ENCODE results near the gene CCL1. TPM values are rescaled to one million over a fixed set of nuclear protein-coding genes. Genes with fewer than 3 reads are reported as not detected.
A peak's percentile ranks its signal among the peaks of the same experiment; 100 is the strongest.
"Not testable (repeated sequence)": the region's sequence is repeated elsewhere in the genome, so short reads cannot be mapped to it uniquely, and the experiment has no call there.

The CCL1 gene
- total RNA-seq, 2 experiments from 2014 or later = not detected

GRCh38 chr17:34352191-34352590 is 10.8 kb downstream of the CCL1 start:
- H3K27ac Mint-ChIP-seq = no peak overlapping the region
- H3K9me3 Mint-ChIP-seq = peaks cover 4% of the 10 kb centered on the region
- CTCF ChIA-PET = interaction anchor here (0.7 kb wide), 2 partner anchors 8 to 9 kb away, joined by 3 read pairs; no protein-coding TSS in a partner anchor
- no peak overlapping the region for H3K4me3 Mint-ChIP-seq
- no peaks in the 10 kb centered on the region for H3K36me3 Mint-ChIP-seq (ENCODE audit: low read depth)
- no peaks in the 10 kb centered on the region for H3K4me1 Mint-ChIP-seq (ENCODE audit: low read depth)
- intact Hi-C loops (cut with micrococcal nuclease) = no loop called here
- peaks cover 10% of the 10 kb centered on the region for H3K27me3 Mint-ChIP-seq (ENCODE audit: low read depth)
- DNase-seq = no peak

- DNase-seq = no peak
- Mint-ChIP-seq H3K4me3 (no peak overlapping the region), H3K9me3 (peaks cover 4% of the 10 kb centered on the region), H3K27me3 (ENCODE audit: low read depth) (peaks cover 10% of the 10 kb centered on the region), H3K36me3 (ENCODE audit: low read depth) (no peaks in the 10 kb centered on the region), H3K27ac (no peak overlapping the region), H3K4me1 (ENCODE audit: low read depth) (no peaks in the 10 kb centered on the region)
- CTCF ChIA-PET = interaction anchor here (1.0 to 3.2 kb wide), 2 partner anchors 10 to 150 kb away, joined by 3 to 23 read pairs; partner anchors contain the start of gene CCL1
- intact Hi-C loops (cut with micrococcal nuclease) = no loop called here
Measured at GRCh38 chr17:34351096-34351495, 11.9 kb downstream of the CCL1 start.

DNA sequence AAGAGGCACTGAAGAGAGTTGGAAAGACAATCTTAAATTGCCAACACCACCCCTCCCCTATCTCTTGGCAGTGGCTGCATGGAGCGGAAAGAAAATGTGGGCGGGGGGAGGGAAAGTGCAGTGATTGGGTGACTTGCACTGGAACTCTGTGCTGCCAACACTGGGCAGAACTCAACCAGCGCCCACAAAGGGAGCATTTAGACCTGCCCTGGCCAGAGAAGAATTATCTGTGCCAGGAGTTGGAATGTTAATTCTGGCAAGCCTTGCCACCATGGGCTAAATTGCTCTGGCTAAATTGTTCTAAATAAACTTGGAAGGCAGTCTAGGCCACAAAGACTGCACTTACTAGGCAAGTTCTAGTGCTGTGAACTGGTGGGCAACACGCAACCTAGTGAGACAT is 13.3 kb downstream of the CCL1 start:
- Mint-ChIP-seq H3K9me3 (peaks cover 4% of the 10 kb centered on the region), H3K27ac (no peak overlapping the region), H3K27me3 (ENCODE audit: low read depth) (peaks cover 7% of the 10 kb centered on the region), H3K36me3 (ENCODE audit: low read depth) (no peaks in the 10 kb centered on the region), H3K4me3 (no peak overlapping the region), H3K4me1 (ENCODE audit: low read depth) (no peaks in the 10 kb centered on the region)
- DNase-seq = no peak
- CTCF ChIA-PET = interaction anchor here (0.8 to 3.2 kb wide), 4 partner anchors 12 to 276 kb away, joined by 3 to 23 read pairs (median 4); partner anchors contain the start of gene CCL1
- intact Hi-C loops (cut with micrococcal nuclease) = no loop called here

DNA sequence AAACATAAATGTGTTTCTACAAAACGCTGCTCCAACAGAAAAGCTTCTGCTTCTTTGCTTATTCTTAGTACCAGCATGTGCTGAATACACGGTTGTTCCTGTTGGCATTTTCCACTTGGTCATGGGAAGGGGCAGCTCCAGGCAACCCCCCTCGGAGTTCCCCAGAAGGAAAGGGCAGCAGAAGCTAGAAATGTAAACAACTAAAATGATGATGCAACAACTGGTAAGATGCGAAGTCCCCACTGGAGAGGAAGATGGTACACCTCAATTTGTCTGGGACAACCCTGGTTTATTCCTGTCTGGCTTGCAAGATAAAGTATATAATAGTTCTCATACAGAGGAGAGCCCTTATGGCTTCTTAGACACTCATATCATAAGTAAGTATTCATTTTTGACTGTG is 16.0 kb downstream of the CCL1 start:
- intact Hi-C loops (cut with micrococcal nuclease) = no loop called here
- H3K9me3 Mint-ChIP-seq = no peaks in the 10 kb centered on the region
- no peak overlapping the region for H3K27ac Mint-ChIP-seq
- no peak overlapping the region for H3K4me3 Mint-ChIP-seq
- no peak for DNase-seq
- no peaks in the 10 kb centered on the region for H3K4me1 Mint-ChIP-seq (ENCODE audit: low read depth)
- CTCF ChIA-PET = no interaction called here
- H3K36me3 Mint-ChIP-seq (ENCODE audit: low read depth) = no peaks in the 10 kb centered on the region
- peaks cover 15% of the 10 kb centered on the region for H3K27me3 Mint-ChIP-seq (ENCODE audit: low read depth)

- no peak for DNase-seq
- Mint-ChIP-seq H3K27ac (no peak overlapping the region), H3K9me3 (no peaks in the 10 kb centered on the region), H3K27me3 (ENCODE audit: low read depth) (peaks cover 35% of the 10 kb centered on the region), H3K4me3 (no peak overlapping the region), H3K36me3 (ENCODE audit: low read depth) (no peaks in the 10 kb centered on the region), H3K4me1 (ENCODE audit: low read depth) (no peaks in the 10 kb centered on the region)
- CTCF ChIA-PET = no interaction called here
- intact Hi-C loops (cut with micrococcal nuclease) = no loop called here
Measured at GRCh38 chr17:34341916-34342315, 21.1 kb downstream of the CCL1 start.

DNA sequence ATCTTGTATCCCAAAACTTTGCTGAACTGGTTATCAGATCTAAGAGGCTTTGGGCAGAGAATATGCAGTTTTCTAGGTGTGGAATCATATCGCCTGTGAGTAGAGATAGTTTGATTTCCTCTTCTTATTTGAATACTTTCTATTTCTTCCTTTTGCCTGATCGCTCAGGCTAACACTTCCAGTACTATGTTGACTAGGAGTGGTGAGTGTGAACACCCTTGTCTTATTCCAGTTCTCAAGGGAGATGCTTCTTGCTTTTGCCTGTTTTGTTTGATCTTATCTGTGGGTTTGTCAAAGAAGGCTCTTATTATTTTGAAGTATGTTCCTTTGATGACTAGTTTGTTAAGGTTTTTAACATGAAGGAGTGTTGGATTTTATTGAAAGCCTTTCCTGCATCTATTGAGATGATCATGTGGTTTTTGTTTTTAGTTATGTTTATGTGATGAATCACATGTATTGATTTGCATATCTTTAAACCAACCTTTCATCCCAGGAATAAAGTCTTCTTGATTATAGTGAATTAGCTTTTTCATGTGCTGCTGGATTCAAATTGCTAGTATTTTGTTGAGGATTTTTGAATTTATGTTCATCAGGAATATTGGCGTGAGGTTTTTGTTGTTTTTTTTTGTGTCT is 23.8 kb downstream of the CCL1 start:
- no peak for DNase-seq
- CTCF ChIA-PET = no interaction called here
- intact Hi-C loops (cut with micrococcal nuclease) = no loop called here
- no peak overlapping the region for H3K4me3 Mint-ChIP-seq
- peaks cover 40% of the 10 kb centered on the region for H3K27me3 Mint-ChIP-seq (ENCODE audit: low read depth)
- no peaks in the 10 kb centered on the region for H3K36me3 Mint-ChIP-seq (ENCODE audit: low read depth)
- H3K9me3 Mint-ChIP-seq = peaks cover 3% of the 10 kb centered on the region
- H3K4me1 Mint-ChIP-seq (ENCODE audit: low read depth) = no peaks in the 10 kb centered on the region
- H3K27ac Mint-ChIP-seq = no peak overlapping the region

GRCh38 chr17:34337701-34338100 is 25.3 kb downstream of the CCL1 start:
- DNase-seq = no peak
- peaks cover 30% of the 10 kb centered on the region for H3K27me3 Mint-ChIP-seq (ENCODE audit: low read depth)
- CTCF ChIA-PET = no interaction called here
- peaks cover 3% of the 10 kb centered on the region for H3K9me3 Mint-ChIP-seq
- no peaks in the 10 kb centered on the region for H3K4me1 Mint-ChIP-seq (ENCODE audit: low read depth)
- intact Hi-C loops (cut with micrococcal nuclease) = no loop called here
- no peaks in the 10 kb centered on the region for H3K36me3 Mint-ChIP-seq (ENCODE audit: low read depth)
- H3K4me3 Mint-ChIP-seq = no peak overlapping the region
- H3K27ac Mint-ChIP-seq = no peak overlapping the region

DNA sequence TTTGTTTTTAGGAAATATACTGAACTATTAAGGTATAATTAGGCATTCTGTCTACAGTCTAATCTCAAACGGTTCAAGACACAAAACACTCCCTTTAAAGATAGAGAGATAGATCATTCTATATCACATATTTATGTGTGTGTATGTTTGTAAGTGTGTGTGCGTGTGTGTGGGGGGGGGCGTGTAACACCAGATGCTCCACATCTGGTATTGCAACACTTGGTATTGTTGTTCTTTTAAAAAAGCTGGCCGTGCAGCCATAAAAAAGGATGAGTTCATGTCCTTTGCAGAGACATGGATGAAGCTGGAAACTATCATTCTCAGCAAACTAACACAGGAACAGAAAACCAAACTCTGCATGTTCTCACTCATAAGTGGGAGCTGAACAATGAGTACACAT is 35.5 kb downstream of the CCL1 start:
- peaks cover 21% of the 10 kb centered on the region for H3K27me3 Mint-ChIP-seq (ENCODE audit: low read depth)
- intact Hi-C loops (cut with micrococcal nuclease); H3K36me3 Mint-ChIP-seq (ENCODE audit: low read depth); H3K4me1 Mint-ChIP-seq (ENCODE audit: low read depth); H3K27ac Mint-ChIP-seq; H3K9me3 Mint-ChIP-seq; H3K4me3 Mint-ChIP-seq; DNase-seq: not testable (repeated sequence)
- CTCF ChIA-PET = interaction anchor here (1.4 kb wide), 1 partner anchor 34 kb away, joined by 5 read pairs; no protein-coding TSS in a partner anchor

DNA sequence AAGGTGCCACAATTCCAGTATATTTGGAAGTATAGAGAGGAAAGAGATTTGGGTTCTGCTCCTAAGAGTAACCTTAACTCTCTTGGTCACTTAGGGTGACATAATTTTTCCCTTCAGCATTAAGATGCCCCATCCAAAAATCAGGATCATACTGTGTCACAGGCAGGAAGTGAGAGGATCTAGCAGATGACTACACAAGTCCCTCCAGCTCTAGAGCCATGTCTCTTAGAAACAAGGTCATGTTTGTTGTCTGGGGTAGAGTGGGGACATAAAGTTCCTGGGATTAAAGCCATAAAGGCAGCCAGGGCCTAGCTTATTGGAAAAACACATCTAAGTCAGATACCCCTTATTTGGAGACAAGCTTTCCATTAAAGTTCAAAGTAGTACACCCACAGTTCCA is 41.1 kb downstream of the CCL1 start:
- Mint-ChIP-seq H3K9me3 (peaks cover 8% of the 10 kb centered on the region), H3K27me3 (ENCODE audit: low read depth) (peaks cover 11% of the 10 kb centered on the region), H3K4me1 (ENCODE audit: low read depth) (no peaks in the 10 kb centered on the region), H3K36me3 (ENCODE audit: low read depth) (no peaks in the 10 kb centered on the region), H3K27ac (no peak overlapping the region), H3K4me3 (no peak overlapping the region)
- no peak for DNase-seq
- CTCF ChIA-PET = interaction anchor here (0.9 to 1.8 kb wide), 2 partner anchors 40 to 121 kb away, joined by 3 to 11 read pairs; no protein-coding TSS in a partner anchor
- intact Hi-C loops (cut with micrococcal nuclease) = no loop called here

DNA sequence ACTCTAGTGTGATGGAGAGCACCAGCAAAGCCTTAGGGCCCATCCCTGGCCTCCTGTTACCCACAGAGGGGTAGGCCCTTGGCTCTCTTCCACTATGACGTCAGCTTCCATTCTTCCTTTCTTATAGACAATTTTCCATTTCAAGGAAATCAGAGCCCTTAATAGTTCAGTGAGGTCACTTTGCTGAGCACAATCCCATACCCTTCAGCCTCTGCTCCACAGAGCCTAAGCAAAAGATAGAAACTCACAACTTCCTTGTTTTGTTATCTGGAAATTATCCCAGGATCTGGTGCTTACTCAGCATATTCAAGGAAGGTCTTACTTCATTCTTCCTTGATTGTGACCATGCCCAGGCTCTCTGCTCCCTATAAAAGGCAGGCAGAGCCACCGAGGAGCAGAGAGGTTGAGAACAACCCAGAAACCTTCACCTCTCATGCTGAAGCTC is 44.0 kb downstream of the CCL1 start, which contains the start of gene CCL8:
CCL8 (plus strand) TSS at position 397 of the 445 bp plus-strand sequence. CDS start 67 bp downstream, outside the sequence.
- CTCF ChIA-PET = no interaction called here
- H3K4me3 Mint-ChIP-seq = no peak within 1 kb of the TSS
- peaks cover 7% of the 10 kb centered on the region for H3K27me3 Mint-ChIP-seq (ENCODE audit: low read depth)
- H3K36me3 Mint-ChIP-seq (ENCODE audit: low read depth) = no peaks in the 10 kb centered on the region
- no peak for DNase-seq
- intact Hi-C loops (cut with micrococcal nuclease) = no loop called here
- no peak within 1 kb of the TSS for H3K27ac Mint-ChIP-seq
- no peaks in the 10 kb centered on the region for H3K9me3 Mint-ChIP-seq
- H3K4me1 Mint-ChIP-seq (ENCODE audit: low read depth) = no peaks in the 10 kb centered on the region

GRCh38 chr17:34318474-34318873 is 44.6 kb downstream of the CCL1 start:
- intact Hi-C loops (cut with micrococcal nuclease) = no loop called here
- H3K9me3 Mint-ChIP-seq = no peaks in the 10 kb centered on the region
- H3K4me1 Mint-ChIP-seq (ENCODE audit: low read depth) = no peaks in the 10 kb centered on the region
- peak; percentile 5 for DNase-seq
- no peak overlapping the region for H3K4me3 Mint-ChIP-seq
- CTCF ChIA-PET = no interaction called here
- no peaks in the 10 kb centered on the region for H3K36me3 Mint-ChIP-seq (ENCODE audit: low read depth)
- peaks cover 10% of the 10 kb centered on the region for H3K27me3 Mint-ChIP-seq (ENCODE audit: low read depth)
- H3K27ac Mint-ChIP-seq = no peak overlapping the region

- H3K27ac Mint-ChIP-seq = no peak overlapping the region
- H3K9me3 Mint-ChIP-seq = no peaks in the 10 kb centered on the region
- DNase-seq = no peak
- no peaks in the 10 kb centered on the region for H3K36me3 Mint-ChIP-seq (ENCODE audit: low read depth)
- CTCF ChIA-PET = no interaction called here
- H3K27me3 Mint-ChIP-seq (ENCODE audit: low read depth) = peaks cover 18% of the 10 kb centered on the region
- no peak overlapping the region for H3K4me3 Mint-ChIP-seq
- no peaks in the 10 kb centered on the region for H3K4me1 Mint-ChIP-seq (ENCODE audit: low read depth)
- intact Hi-C loops (cut with micrococcal nuclease) = no loop called here
Measured at GRCh38 chr17:34314279-34314678, 48.8 kb downstream of the CCL1 start.

- Mint-ChIP-seq H3K27ac (no peak overlapping the region), H3K9me3 (no peaks in the 10 kb centered on the region), H3K36me3 (ENCODE audit: low read depth) (no peaks in the 10 kb centered on the region), H3K4me1 (ENCODE audit: low read depth) (no peaks in the 10 kb centered on the region), H3K27me3 (ENCODE audit: low read depth) (peaks cover 18% of the 10 kb centered on the region), H3K4me3 (no peak overlapping the region)
- intact Hi-C loops (cut with micrococcal nuclease) = no loop called here
- CTCF ChIA-PET = no interaction called here
- DNase-seq = no peak
Measured at GRCh38 chr17:34313164-34313563, 49.9 kb downstream of the CCL1 start.
